ENCODE results near the gene CFAP45. TPM values are rescaled to one million over a fixed set of nuclear protein-coding genes. Genes with fewer than 3 reads are reported as not detected.

Gene CFAP45
- total RNA-seq, 3 donors from 2014 or later (not counting 1 experiment from before 2014, with no cell fraction given), result 1.3 to 5.0 (median 1.6) TPM

- H3K36me3 ChIP-seq (ENCODE audit: control insufficient read depth, insufficient read depth, low read length), result no peaks in the 10 kb centered on the region
- no peaks in the 10 kb centered on the region for H3K9me3 Mint-ChIP-seq
- no peak overlapping the region for H3K4me3 Mint-ChIP-seq
- no peaks in the 10 kb centered on the region for H3K27me3 ChIP-seq (ENCODE audit: control insufficient read depth, insufficient read depth, low read length)
- H3K4me1 ChIP-seq (ENCODE audit: control insufficient read depth, insufficient read depth, low read length), result peaks cover 14% of the 10 kb centered on the region
- no peak overlapping the region for H3K4me3 ChIP-seq (ENCODE audit: low read length)
- DNase-seq, result peak in 1 of 2 donors; percentile 32
- H3K36me3 Mint-ChIP-seq, result no peaks in the 10 kb centered on the region
- WGBS (ENCODE audit: insufficient coverage), result 100% methylated on average over 1 of the region's 1 CpG
- no peak overlapping the region for H3K27ac Mint-ChIP-seq
- peaks cover 0 to 7% of the 10 kb centered on the region in 2 donors for H3K27me3 Mint-ChIP-seq (ENCODE audit: low read depth in 2 of 2)
- intact Hi-C loops (cut with micrococcal nuclease), result loop anchor here (5.0 kb wide), 1 partner anchor 49 kb away; the partner anchor contains the start of gene FCRL6
- TF ChIP-seq CTCF (IDR thresholded peaks at IDR 0.05), result no peak
- no peak overlapping the region for H3K27ac ChIP-seq (ENCODE audit: low read length)
- H3K4me1 Mint-ChIP-seq, result peaks cover 27 to 28% of the 10 kb centered on the region in 2 donors
- no peaks in the 10 kb centered on the region for H3K9me3 ChIP-seq (ENCODE audit: control insufficient read depth, insufficient read depth, low read length)
- no peak for ATAC-seq
These were observed 48.6 kb downstream of the CFAP45 start for GRCh38 chr1:159851407-159851806.

GRCh38 chr1:159849626-159850366, 50.2 kb downstream of the CFAP45 start:
- WGBS (ENCODE audit: insufficient coverage), result 60% methylated on average over 2 of the region's 2 CpGs
- no peak for ATAC-seq
- no peak overlapping the region for H3K27ac ChIP-seq (ENCODE audit: low read length)
- no peaks in the 10 kb centered on the region for H3K9me3 ChIP-seq (ENCODE audit: control insufficient read depth, insufficient read depth, low read length)
- no peaks in the 10 kb centered on the region for H3K36me3 ChIP-seq (ENCODE audit: control insufficient read depth, insufficient read depth, low read length)
- no peak overlapping the region for H3K4me3 ChIP-seq (ENCODE audit: low read length)
- intact Hi-C loops (cut with micrococcal nuclease), result loop anchor here (5.0 kb wide), 1 partner anchor 47 kb away; the partner anchor contains the start of gene FCRL6
- H3K27me3 Mint-ChIP-seq (ENCODE audit: low read depth in 2 of 2), result peaks cover 0 to 8% of the 10 kb centered on the region in 2 donors
- peaks cover 7% of the 10 kb centered on the region for H3K4me1 ChIP-seq (ENCODE audit: control insufficient read depth, insufficient read depth, low read length)
- H3K27ac Mint-ChIP-seq, result no peak overlapping the region
- H3K4me1 Mint-ChIP-seq, result peaks cover 21 to 22% of the 10 kb centered on the region in 2 donors
- H3K36me3 Mint-ChIP-seq, result no peaks in the 10 kb centered on the region
- H3K27me3 ChIP-seq (ENCODE audit: control insufficient read depth, insufficient read depth, low read length), result no peaks in the 10 kb centered on the region
- no peaks in the 10 kb centered on the region for H3K9me3 Mint-ChIP-seq
- DNase-seq, result no peak
- TF ChIP-seq CTCF (IDR thresholded peaks at IDR 0.05), result no peak
- no peak overlapping the region for H3K4me3 Mint-ChIP-seq

- no peak overlapping the region for H3K4me3 ChIP-seq (ENCODE audit: low read length)
- no peaks in the 10 kb centered on the region for H3K9me3 ChIP-seq (ENCODE audit: control insufficient read depth, insufficient read depth, low read length)
- H3K27ac ChIP-seq (ENCODE audit: low read length), result no peak overlapping the region
- Mint-ChIP-seq H3K36me3 (no peaks in the 10 kb centered on the region), H3K9me3 (no peaks in the 10 kb centered on the region), H3K27me3 (ENCODE audit: low read depth in 2 of 2) (peaks cover 9 to 21% of the 10 kb centered on the region in 2 donors), H3K4me3 (no peak overlapping the region), H3K4me1 (peaks cover 13 to 19% of the 10 kb centered on the region in 2 donors), H3K27ac (no peak overlapping the region)
- intact Hi-C loops (cut with micrococcal nuclease), result no loop called here
- H3K27me3 ChIP-seq (ENCODE audit: control insufficient read depth, insufficient read depth, low read length), result no peaks in the 10 kb centered on the region
- H3K4me1 ChIP-seq (ENCODE audit: control insufficient read depth, insufficient read depth, low read length), result no peaks in the 10 kb centered on the region
- H3K36me3 ChIP-seq (ENCODE audit: control insufficient read depth, insufficient read depth, low read length), result no peaks in the 10 kb centered on the region
- no peak for DNase-seq
- no peak for TF ChIP-seq CTCF (IDR thresholded peaks at IDR 0.05)
- 79% methylated on average over 3 of the region's 3 CpGs for WGBS (ENCODE audit: insufficient coverage)
- no peak for ATAC-seq
These were observed 51.6 kb downstream of the CFAP45 start for GRCh38 chr1:159848326-159848725.
